HCEC 1CT (cell line): ENCODE data around the gene PTPN14.
"Not testable (repeated sequence)": the region's sequence is repeated elsewhere in the genome, so short reads cannot be mapped to it uniquely, and the experiment has no call there.

Source experiments
- DNase-seq: peaks from one replicate; pipeline ENCODE4 v3.0.0-alpha.2; 2017

Gene PTPN14

GRCh38 chr1:214551436-214552173 is at the start of gene PTPN14:
TSS of gene PTPN14 (minus strand) at chr1:214551602. CDS start at chr1:214464803, 86,799 bp downstream.
- DNase-seq = peak; percentile 95

GRCh38 chr1:214593158-214593557 is 41.8 kb upstream of the PTPN14 start:
- DNase-seq = no peak

DNA sequence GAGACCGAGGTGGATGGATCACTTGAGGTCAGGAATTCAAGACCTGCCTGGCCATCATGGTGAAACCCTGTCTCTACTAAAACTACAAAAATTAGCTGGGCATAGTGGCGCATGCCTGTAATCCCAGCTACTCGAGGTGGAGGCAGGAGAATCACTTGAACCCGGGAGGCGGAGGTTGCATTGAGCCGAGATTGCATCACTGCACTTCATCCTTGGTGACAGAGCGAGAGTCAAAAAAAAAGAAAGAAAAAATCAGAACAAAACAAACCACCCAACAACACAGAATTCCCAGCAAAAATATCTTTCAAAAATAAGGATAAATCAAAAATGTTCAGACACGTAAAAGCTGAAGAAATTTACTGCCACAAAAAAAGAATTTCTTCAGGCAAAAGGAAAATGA is 40.5 kb upstream of the PTPN14 start:
- DNase-seq = not testable (repeated sequence)

GRCh38 chr1:214590696-214591095 is 39.3 kb upstream of the PTPN14 start:
- no peak for DNase-seq

DNA sequence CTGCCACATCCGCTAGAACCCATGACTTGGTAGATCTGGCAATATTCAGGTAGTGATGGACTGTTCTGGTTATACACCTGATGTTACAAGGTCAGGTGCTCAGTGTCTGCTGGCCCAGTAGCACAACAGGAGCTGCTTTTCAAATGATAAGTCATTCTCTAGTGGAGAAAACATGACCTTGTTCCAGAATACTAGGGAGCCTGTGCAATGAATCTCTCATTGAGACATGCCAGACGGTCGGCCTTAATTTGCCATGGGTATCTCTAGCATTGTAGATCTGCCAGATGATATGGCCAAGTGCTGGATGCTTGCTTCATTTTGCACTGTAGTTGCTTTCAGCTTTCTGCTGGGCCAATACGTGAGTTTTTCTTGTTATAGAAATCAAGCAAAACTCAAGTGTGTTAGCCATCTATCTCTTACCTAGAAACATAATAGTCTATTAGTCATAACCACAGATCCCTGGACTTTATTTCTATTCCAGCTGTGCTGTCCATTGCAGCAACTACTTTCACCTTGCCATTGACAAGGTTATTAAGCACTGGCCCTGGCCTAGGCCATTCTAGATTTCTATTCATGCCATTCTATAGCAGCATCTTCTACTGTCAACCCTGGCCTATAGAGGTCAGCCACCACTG is 37.7 kb upstream of the PTPN14 start:
- peak; percentile 36 for DNase-seq

DNA sequence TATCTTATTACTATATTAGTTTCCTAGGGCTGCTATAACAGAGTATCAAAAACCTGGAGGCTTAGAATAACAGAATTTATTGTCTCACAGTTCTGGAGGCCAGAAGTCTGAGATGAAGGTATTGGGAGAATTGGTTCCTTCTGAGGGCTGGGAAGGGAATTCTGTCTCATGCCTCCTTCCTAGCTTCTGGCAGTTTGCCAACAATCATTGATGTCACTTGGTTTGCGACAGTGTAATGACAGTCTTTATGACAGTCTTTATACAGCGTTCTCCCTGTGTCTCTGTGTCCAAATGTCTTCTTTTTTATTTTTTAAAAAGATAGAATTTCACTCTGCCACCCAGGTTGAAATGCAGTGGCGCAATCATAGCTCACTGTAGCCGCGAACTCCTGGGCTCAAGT is 35.8 kb upstream of the PTPN14 start:
- no peak for DNase-seq

DNA sequence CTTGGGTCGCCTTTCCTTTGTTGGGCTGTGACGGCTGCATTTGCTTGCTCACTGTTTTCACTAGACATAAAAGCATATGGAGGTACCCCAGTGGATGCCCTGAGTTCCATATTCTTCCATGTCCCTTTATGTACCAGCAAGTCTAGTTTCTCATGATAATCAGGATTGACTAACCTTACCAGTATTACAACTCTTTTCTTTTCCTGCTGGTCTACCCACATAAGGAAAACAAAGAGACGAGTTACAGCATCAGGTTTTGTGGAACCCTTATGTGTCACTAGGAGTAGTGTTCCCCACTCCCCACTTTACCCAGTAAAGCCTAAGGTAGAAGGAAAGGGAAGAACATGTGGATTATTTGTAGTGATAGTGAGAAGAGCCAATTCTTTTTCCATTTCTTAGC is 35.2 kb upstream of the PTPN14 start:
- DNase-seq = no peak

- DNase-seq = peak; percentile 82
These were observed 33.7 kb upstream of the PTPN14 start for GRCh38 chr1:214584805-214585766.

DNA sequence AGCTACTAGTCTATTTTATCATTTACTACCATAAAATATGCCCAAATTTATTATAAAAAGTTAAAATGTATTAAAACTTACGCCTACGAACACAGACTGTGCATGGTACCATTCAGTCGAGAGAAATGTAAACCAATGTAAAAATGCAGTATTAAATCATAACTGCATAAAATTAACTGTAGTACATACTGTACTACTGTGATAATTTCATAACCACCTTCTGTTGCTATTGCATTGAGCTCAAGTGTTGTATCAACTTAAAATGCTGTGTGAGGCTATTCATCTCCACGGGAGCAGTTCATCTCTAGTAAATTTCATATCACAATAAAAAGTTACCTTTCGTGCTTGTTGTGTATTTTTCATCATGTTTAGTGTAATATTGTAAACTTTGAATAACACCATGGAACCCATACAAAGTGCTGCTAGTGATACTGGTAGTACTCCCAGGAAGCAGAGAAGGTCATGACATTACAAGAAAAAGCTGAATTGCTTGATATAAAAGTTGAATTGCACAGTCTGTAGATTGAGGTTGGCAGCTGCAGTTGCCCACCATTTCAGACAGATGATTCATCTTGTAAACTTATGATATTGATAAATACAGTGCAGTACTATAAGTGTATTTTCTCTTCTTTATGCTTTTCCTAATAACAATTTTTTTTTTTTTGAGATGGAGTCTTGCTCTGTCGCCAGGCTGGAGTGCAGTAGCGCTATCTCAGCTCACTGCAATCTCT is 32.6 kb upstream of the PTPN14 start:
- DNase-seq = no peak

DNA sequence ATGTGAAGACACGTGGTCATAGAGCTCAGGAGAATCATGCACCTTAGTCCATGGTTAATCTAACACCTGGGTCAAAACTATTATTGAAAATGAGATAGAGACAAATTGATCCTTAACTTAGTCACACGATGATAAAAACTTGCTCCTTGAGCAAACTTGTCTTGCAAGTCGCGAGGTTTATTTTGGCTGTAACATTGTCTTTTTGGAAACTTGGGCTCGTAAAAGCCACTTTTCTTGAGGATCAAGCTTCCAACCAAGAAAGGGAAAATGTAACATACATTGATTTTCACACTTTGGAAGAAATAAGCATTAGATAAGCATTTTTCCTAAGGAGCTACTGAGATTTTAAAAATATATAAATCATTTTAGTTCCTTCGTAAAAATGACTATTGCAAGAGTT is 31.7 kb upstream of the PTPN14 start:
- no peak for DNase-seq

DNA sequence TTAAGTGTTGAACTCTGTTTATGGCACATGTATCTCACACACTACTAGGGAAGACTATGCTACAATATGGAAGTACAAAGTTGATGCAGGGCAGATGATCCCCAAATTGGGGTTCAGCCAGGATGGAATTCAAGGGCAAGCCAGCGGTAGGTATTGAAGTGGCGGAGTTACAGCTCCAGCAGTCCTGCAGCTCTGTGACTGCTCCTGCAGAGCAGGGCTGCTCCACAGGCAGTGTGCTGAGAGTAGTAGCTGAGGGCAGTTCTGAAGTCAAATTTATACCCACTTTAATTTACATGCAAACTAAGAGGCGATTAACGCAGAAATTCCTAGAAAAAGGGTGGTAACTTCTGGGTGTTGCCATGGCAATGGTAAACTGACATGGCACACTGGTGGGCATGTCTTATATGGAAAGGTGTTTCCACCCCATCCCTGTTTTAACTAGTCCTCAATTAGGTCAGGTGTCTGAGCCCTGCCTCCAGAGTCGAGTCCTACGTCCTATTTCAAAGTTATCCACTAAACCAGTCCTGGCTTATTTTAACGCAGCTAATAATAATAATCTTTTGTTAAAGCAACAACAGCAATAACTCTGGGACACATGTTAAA is 31.0 kb upstream of the PTPN14 start:
- no peak for DNase-seq

DNA sequence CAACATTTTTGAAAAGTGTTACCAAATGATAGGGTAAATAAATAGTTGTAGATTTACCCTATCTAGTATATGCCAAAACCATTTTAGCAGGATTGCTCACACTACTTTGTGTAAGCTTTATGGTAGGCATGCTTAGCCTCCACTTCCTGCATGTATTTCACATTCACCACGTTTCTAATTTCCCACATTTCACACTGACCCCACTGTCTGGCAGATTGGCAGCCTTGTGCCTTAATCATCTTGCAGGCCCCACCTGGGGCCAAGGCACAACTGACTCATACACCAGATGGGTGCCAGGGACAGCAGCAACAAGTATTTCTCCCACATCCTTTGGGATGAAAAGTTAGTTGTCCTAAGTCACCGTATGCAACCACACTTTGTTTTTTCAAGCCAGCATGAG is 30.4 kb upstream of the PTPN14 start:
- DNase-seq = peak; percentile 87

DNA sequence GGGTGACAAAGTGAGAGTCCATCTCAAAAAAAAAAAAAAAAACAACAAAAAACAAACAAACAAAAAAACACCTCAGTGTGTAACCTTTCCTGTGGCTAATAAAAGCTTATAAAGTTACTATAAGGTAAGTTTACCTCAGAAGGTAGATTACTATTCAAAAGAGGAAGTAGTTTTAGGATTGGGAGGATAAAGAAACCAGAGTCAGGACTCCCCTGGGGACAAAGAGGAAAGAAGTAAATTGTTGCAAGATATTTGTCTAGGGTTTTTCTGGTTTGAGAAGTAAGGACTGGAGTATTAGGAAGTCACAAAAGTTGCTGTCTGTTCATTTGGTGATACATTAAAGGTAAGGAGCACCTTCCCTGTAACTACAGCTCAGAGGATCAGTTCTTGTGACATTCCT is 27.8 kb upstream of the PTPN14 start:
- no peak for DNase-seq

GRCh38 chr1:214576120-214576519 is 24.7 kb upstream of the PTPN14 start:
- not testable (repeated sequence) for DNase-seq

GRCh38 chr1:214574598-214575411 is 23.4 kb upstream of the PTPN14 start:
- DNase-seq = no peak

- DNase-seq = no peak
These were observed 22.2 kb upstream of the PTPN14 start for GRCh38 chr1:214573386-214574318.

GRCh38 chr1:214571281-214571680 is 19.9 kb upstream of the PTPN14 start:
- no peak for DNase-seq

GRCh38 chr1:214570442-214570841 is 19.0 kb upstream of the PTPN14 start:
- peak; percentile 77 for DNase-seq

DNA sequence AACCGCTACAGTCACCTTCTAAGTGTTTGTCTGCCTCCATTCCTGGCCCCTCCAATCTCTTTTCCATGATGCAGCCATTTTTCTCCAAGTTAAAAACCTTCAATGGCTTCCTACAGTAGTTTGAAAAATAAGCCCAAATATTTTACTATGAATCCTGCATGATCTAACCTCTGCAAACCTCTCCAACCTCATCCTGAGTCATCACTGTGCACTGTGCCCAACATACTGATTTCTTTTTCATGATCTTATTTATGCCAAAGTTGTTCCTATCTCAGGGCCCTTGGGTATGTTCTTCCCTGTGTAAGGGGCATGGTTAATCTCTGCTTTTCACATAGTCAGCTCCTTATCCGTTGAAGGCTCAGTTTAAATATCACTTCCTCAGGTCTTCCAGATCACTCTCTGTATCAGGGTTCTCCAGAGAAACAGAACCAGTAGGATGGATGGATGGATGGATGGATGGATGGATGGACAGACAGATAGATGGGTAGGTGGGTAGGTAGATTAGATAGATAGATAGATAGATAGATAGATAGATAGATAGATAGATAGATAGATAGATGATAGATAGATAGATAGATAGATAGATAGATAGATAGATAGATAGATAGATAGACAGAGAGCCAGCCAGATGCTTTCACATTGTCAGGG is 18.1 kb upstream of the PTPN14 start:
- DNase-seq = peak; percentile 74

DNA sequence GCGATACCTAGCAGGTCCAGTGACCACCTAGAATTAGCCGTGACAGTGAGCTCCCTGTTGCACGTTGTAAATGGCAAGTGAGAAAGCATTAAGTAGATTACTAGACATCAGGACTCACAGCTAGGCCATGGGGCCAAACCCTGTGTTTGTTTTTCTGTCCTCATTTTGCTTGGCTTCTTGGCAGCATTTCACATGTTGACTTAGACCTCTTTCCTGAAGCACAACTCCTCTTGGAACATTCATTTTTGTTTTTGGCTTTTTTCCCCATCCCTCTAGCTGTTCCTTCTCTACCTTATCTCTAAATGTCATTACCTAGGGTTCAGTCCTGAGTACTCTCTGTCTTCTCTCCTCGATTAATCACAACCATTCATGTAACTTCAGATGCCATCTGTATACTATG is 16.9 kb upstream of the PTPN14 start:
- DNase-seq = peak; percentile 56
